OCI-LY7 (cell line): Measurements from ENCODE around the gene HSPA2. TPM values are rescaled to one million over a fixed set of nuclear protein-coding genes. Genes with fewer than 3 reads are reported as not detected.

ENCODE experiments used
- BruUV-seq: library from RNA; stranded (reverse); fragments of 400-500 nt; replicated peaks from 2 replicates; lab custom pipeline; 2021; lab: Mats Ljungman, UMichigan
- CTCF ChIA-PET: fragments of 300-600 bp; sonication (Branson Sonifier 250); formaldehyde crosslinking; loops from one replicate; lab custom pipeline; 2022; ENCODE audit warnings: antibody characterized with exemption; ENCODE audit not compliant: unreplicated experiment; lab: Charles Lee
- POLR2A ChIA-PET: fragments of 300-600 bp; sonication (Branson Sonifier 250); formaldehyde crosslinking; loops from one replicate; lab custom pipeline; 2022; ENCODE audit warnings: antibody characterized with exemption; lab: Charles Lee
- DNase-seq: peaks from one replicate; pipeline ENCODE4 v3.0.0-alpha.2; 2015; ENCODE audit warnings: low spot score
- H2AFZ ChIP-seq: fragments of 200-600 bp; sonication (generic), shearing (Covaris generic); 2 replicates; pipeline ENCODE4 v1.6.1; 2014; ENCODE audit warnings: mild to moderate bottlenecking, antibody characterized with exemption, low read length, moderate library complexity
- H3K27ac ChIP-seq: fragments of 200-600 bp; sonication (generic); 2 replicates; pipeline ENCODE4 v1.5.1; 2014; ENCODE audit warnings: mixed run types, low read depth, mild to moderate bottlenecking, moderate library complexity, low read length, inconsistent platforms; ENCODE audit not compliant: poor library complexity, severe bottlenecking
- H3K36me3 ChIP-seq: fragments of 200-600 bp; sonication (generic); 2 replicates; pipeline ENCODE4 v1.6.1; 2014; ENCODE audit warnings: mild to moderate bottlenecking, antibody characterized with exemption, low read length, moderate library complexity, mixed read lengths; ENCODE audit not compliant: insufficient read depth
- H3K4me1 ChIP-seq: fragments of 200-600 bp; sonication (generic); 2 replicates; pipeline ENCODE4 v1.5.1; 2014; ENCODE audit warnings: mild to moderate bottlenecking, low read length; ENCODE audit not compliant: insufficient read depth, poor library complexity, severe bottlenecking
- H3K4me2 ChIP-seq: fragments of 200-600 bp; sonication (generic); 2 replicates; pipeline ENCODE4 v1.6.1; 2014; ENCODE audit warnings: mild to moderate bottlenecking, low read length
- H3K4me3 ChIP-seq: fragments of 200-600 bp; sonication (generic); 2 replicates; pipeline ENCODE4 v1.5.1; 2014; ENCODE audit warnings: mild to moderate bottlenecking, low read depth, low read length; ENCODE audit not compliant: poor library complexity, severe bottlenecking
- H3K79me2 ChIP-seq: fragments of 200-600 bp; sonication (generic); 2 replicates; pipeline ENCODE4 v1.6.1; 2016; ENCODE audit warnings: low read depth, mild to moderate bottlenecking, low read length, moderate library complexity, mixed read lengths; ENCODE audit not compliant: insufficient read depth
- H3K9me2 ChIP-seq: fragments of 200-600 bp; sonication (generic); 2 replicates; pipeline ENCODE4 v1.6.1; 2016; ENCODE audit warnings: mild to moderate bottlenecking, low read length, mixed read lengths; ENCODE audit not compliant: insufficient read depth
- H3K9me3 ChIP-seq: fragments of 200-600 bp; sonication (generic); 2 replicates; pipeline ENCODE4 v1.6.1; 2014; ENCODE audit warnings: mild to moderate bottlenecking, mixed run types, low read length, mixed read lengths
- H4K20me1 ChIP-seq: fragments of 200-600 bp; sonication (generic); 2 replicates; pipeline ENCODE4 v1.6.1; 2014; ENCODE audit warnings: mild to moderate bottlenecking, antibody characterized with exemption, low read length, moderate library complexity, mixed read lengths; ENCODE audit not compliant: insufficient read depth
- EZH2phosphoT487 ChIP-seq: fragments of 200-600 bp; sonication (generic); IDR thresholded peaks from 2 replicates; pipeline ENCODE4 v1.6.1; 2018; ENCODE audit warnings: low read depth, borderline replicate concordance, mild to moderate bottlenecking, mixed run types, antibody characterized with exemption, low read length, moderate library complexity, mixed read lengths
- intact Hi-C: fragments of 100-400 bp; cut with micrococcal nuclease; formaldehyde crosslinking; loops from one replicate; pipeline ENCODE4 v1.10.0; 2022; ENCODE audit not compliant: unreplicated experiment
- total RNA-seq, 2 experiments: library from RNA; depleted of rRNA in 1 of 2; stranded (reverse); fragments of >200 nt in 1 of 2; shearing (Covaris generic) in 1 of 2; gene quantifications; 2 replicates each; pipeline ENCODE4 v1.2.3, GENCODE V29; 2014 to 2022
- TF ChIP-seq, protein P1 (sequence below): fragments of 200-600 bp; sonication (generic); conservative IDR thresholded peaks from 2 replicates; pipeline ENCODE4 v1.5.1; 2014; ENCODE audit warnings: mild to moderate bottlenecking, antibody characterized with exemption, low read length, moderate library complexity, mixed read lengths

The HSPA2 gene
- total RNA-seq, 2 experiments from 2014 or later, result 0.36 to 0.54 TPM

DNA sequence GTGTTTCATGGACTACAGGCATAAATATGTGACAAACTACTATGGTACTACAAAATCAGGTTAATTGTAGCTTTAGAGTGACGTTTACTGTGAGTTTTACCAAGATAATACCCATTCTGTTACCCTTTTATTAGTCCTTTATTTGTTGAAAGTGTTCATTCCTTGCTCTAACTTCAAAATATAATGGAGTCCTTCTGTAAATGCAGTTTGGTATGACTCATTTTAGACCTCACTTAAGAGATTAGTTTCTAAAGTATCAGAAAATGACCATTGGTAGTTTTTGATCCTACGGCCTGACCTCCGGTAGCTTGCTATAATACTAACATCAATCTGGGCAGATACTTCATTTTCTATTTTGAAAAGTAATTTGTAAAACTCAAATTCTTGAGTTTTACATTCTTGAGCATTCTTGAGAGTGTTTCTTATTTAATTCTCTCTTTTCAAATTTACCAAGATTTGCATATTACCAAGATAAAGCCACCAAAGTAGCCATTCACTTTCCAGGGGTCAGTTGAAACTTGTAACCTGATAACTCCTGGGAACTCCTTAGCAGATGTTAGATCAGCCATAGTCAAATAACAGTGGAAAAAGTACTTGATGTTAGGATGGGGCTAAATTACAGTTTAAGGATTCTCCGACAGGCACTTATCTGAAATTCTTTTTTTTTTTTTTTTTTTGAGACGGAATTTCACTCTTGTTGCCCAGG, 4.2 kb downstream of the HSPA2 start:
- no peak for TF ChIP-seq EZH2phosphoT487
- TF ChIP-seq, protein P1, sequence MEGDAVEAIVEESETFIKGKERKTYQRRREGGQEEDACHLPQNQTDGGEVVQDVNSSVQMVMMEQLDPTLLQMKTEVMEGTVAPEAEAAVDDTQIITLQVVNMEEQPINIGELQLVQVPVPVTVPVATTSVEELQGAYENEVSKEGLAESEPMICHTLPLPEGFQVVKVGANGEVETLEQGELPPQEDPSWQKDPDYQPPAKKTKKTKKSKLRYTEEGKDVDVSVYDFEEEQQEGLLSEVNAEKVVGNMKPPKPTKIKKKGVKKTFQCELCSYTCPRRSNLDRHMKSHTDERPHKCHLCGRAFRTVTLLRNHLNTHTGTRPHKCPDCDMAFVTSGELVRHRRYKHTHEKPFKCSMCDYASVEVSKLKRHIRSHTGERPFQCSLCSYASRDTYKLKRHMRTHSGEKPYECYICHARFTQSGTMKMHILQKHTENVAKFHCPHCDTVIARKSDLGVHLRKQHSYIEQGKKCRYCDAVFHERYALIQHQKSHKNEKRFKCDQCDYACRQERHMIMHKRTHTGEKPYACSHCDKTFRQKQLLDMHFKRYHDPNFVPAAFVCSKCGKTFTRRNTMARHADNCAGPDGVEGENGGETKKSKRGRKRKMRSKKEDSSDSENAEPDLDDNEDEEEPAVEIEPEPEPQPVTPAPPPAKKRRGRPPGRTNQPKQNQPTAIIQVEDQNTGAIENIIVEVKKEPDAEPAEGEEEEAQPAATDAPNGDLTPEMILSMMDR, result no peak
- no peak for DNase-seq
- CTCF ChIA-PET, result no interaction called here
- Histone ChIP-seq H3K4me1 (no peaks in the 10 kb centered on the region), H2AFZ (no peak overlapping the region), H3K79me2 (no peaks in the 10 kb centered on the region), H3K9me2 (no peaks in the 10 kb centered on the region), H3K9me3 (no peaks in the 10 kb centered on the region), H3K4me3 (no peak overlapping the region), H3K36me3 (no peaks in the 10 kb centered on the region), H3K4me2 (no peak overlapping the region), H4K20me1 (no peaks in the 10 kb centered on the region), H3K27ac (no peak overlapping the region)
- POLR2A ChIA-PET, result interaction anchor here (0.7 kb wide), 1 partner anchor 36 kb away, joined by 5 read pairs; no protein-coding TSS in a partner anchor
- intact Hi-C loops, result no loop called here
- BruUV-seq, result no TSS peak

DNA sequence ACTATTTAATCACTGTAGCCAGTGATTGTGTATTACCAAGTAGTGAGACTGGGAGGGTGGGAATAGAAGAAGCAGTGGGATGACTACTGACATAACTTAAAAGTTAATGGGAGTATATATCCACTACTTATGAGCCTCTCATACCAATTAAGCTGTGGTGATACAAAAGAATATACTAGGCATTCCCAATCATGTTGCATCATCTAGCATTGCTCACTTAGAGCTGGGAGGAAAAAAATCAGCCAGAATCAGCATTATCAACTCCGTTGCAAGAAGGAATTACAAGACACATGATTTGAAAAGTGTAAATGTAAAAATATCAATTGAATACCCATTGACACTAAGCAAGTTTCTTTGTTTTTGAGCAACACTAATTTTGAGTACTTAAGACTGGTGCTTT, 8.5 kb downstream of the HSPA2 start:
- no peaks in the 10 kb centered on the region for H3K79me2 ChIP-seq
- H2AFZ ChIP-seq, result no peak overlapping the region
- H3K4me2 ChIP-seq, result no peak overlapping the region
- H3K4me3 ChIP-seq, result no peak overlapping the region
- H3K9me3 ChIP-seq, result no peaks in the 10 kb centered on the region
- no peaks in the 10 kb centered on the region for H4K20me1 ChIP-seq
- TF ChIP-seq, protein P1, result no peak
- no peak for TF ChIP-seq EZH2phosphoT487
- no peak for DNase-seq
- POLR2A ChIA-PET, result no interaction called here
- no peaks in the 10 kb centered on the region for H3K9me2 ChIP-seq
- CTCF ChIA-PET, result no interaction called here
- H3K4me1 ChIP-seq, result no peaks in the 10 kb centered on the region
- no peaks in the 10 kb centered on the region for H3K36me3 ChIP-seq
- intact Hi-C loops, result no loop called here
- no TSS peak for BruUV-seq
- no peak overlapping the region for H3K27ac ChIP-seq
